H9 (cell line): ENCODE data around the gene LMTK3. TPM values are rescaled to one million over a fixed set of nuclear protein-coding genes. Genes with fewer than 3 reads are reported as not detected.

Experiments used
- DNase-seq: peaks from one replicate; pipeline ENCODE4 v3.0.0-alpha.2; 2017
- H2AFZ ChIP-seq: one replicate; pipeline ENCODE4 v1.6.1; 2013; ENCODE audit warnings: mild to moderate bottlenecking, low read length, control low read depth, moderate library complexity
- H2AK5ac ChIP-seq: 2 replicates; pipeline ENCODE4 v1.6.1; 2013; ENCODE audit warnings: low read length, control low read depth, mixed read lengths; ENCODE audit not compliant: insufficient read length
- H2BK120ac ChIP-seq: one replicate; pipeline ENCODE4 v1.6.1; 2013; ENCODE audit warnings: low read depth, mild to moderate bottlenecking, low read length, control low read depth, inconsistent platforms; ENCODE audit not compliant: poor library complexity, severe bottlenecking
- H2BK12ac ChIP-seq: 2 replicates; pipeline ENCODE4 v1.6.1; 2013; ENCODE audit warnings: low read length, control low read depth, mixed read lengths, low read depth; ENCODE audit not compliant: insufficient read length
- H2BK15ac ChIP-seq: 2 replicates; pipeline ENCODE4 v1.6.1; 2013; ENCODE audit warnings: low read depth, low read length, control low read depth
- H2BK20ac ChIP-seq: one replicate; pipeline ENCODE4 v1.6.1; 2013; ENCODE audit warnings: low read depth, mild to moderate bottlenecking, low read length, control low read depth, inconsistent platforms; ENCODE audit not compliant: poor library complexity, severe bottlenecking
- H2BK5ac ChIP-seq: 2 replicates; pipeline ENCODE4 v1.6.1; 2013; ENCODE audit warnings: low read length, control low read depth, mixed read lengths; ENCODE audit not compliant: insufficient read length
- H3K14ac ChIP-seq: 2 replicates; pipeline ENCODE4 v1.6.1; 2013; ENCODE audit warnings: low read length, control low read depth; ENCODE audit not compliant: insufficient read depth
- H3K18ac ChIP-seq: 2 replicates; pipeline ENCODE4 v1.6.1; 2013; ENCODE audit warnings: low read depth, mild to moderate bottlenecking, mixed read lengths, low read length, control low read depth; ENCODE audit not compliant: insufficient read length
- H3K23ac ChIP-seq: 2 replicates; pipeline ENCODE4 v1.6.1; 2013; ENCODE audit warnings: low read length, control low read depth, mixed read lengths, low read depth; ENCODE audit not compliant: insufficient read length
- H3K23me2 ChIP-seq: 2 replicates; pipeline ENCODE4 v1.6.1; 2013; ENCODE audit warnings: low read depth, mild to moderate bottlenecking, mixed read lengths, low read length, control low read depth; ENCODE audit not compliant: insufficient read length, poor library complexity, severe bottlenecking
- H3K27ac ChIP-seq: 2 replicates; pipeline ENCODE4 v1.5.1; 2013; ENCODE audit warnings: low read length, control low read depth, mixed read lengths, low read depth; ENCODE audit not compliant: insufficient read length
- H3K27me3 ChIP-seq: 2 replicates; pipeline ENCODE4 v1.6.1; 2013; ENCODE audit warnings: low read length, control low read depth, inconsistent platforms; ENCODE audit not compliant: insufficient read depth
- H3K4ac ChIP-seq: 2 replicates; pipeline ENCODE4 v1.6.1; 2013; ENCODE audit warnings: low read depth, mild to moderate bottlenecking, control low read depth, inconsistent platforms, low read length, moderate library complexity
- H3K4me1 ChIP-seq: 2 replicates; pipeline ENCODE4 v1.6.1; 2013; ENCODE audit warnings: low read length, control low read depth, inconsistent platforms; ENCODE audit not compliant: insufficient read depth
- H3K4me2 ChIP-seq: 2 replicates; pipeline ENCODE4 v1.6.1; 2013; ENCODE audit warnings: low read length, control low read depth, mixed read lengths; ENCODE audit not compliant: insufficient read length, insufficient read depth
- H3K56ac ChIP-seq: 2 replicates; pipeline ENCODE4 v1.6.1; 2013; ENCODE audit warnings: low read depth, mild to moderate bottlenecking, mixed read lengths, low read length, control low read depth; ENCODE audit not compliant: insufficient read length
- H3K79me1 ChIP-seq: 2 replicates; pipeline ENCODE4 v1.6.1; 2013; ENCODE audit warnings: low read depth, mild to moderate bottlenecking, moderate library complexity, low read length, control low read depth, inconsistent platforms; ENCODE audit not compliant: insufficient read depth, poor library complexity, severe bottlenecking
- H3K79me2 ChIP-seq: 2 replicates; pipeline ENCODE4 v1.6.1; 2013; ENCODE audit warnings: low read length, control low read depth, inconsistent platforms; ENCODE audit not compliant: insufficient read depth
- H3K9ac ChIP-seq: 2 replicates; pipeline ENCODE4 v1.6.1; 2013; ENCODE audit warnings: low read length, control low read depth, mixed read lengths; ENCODE audit not compliant: insufficient read length; ENCODE audit errors: extremely low read depth
- H3K9me3 ChIP-seq: one replicate; pipeline ENCODE4 v1.6.1; 2013; ENCODE audit warnings: low read depth, low read length, inconsistent platforms; ENCODE audit not compliant: control insufficient read depth
- H3T11ph ChIP-seq: one replicate; pipeline ENCODE4 v1.6.1; 2013; ENCODE audit warnings: mild to moderate bottlenecking, low read length, control low read depth, inconsistent platforms
- H4K20me1 ChIP-seq: one replicate; pipeline ENCODE4 v1.6.1; 2013; ENCODE audit not compliant: control insufficient read depth, insufficient read length, insufficient read depth
- H4K5ac ChIP-seq: 2 replicates; pipeline ENCODE4 v1.6.1; 2013; ENCODE audit warnings: low read depth, mild to moderate bottlenecking, mixed read lengths, low read length, control low read depth; ENCODE audit not compliant: insufficient read length
- H4K8ac ChIP-seq: replicated peaks from 2 replicates; pipeline ENCODE4 v1.6.1; 2013; ENCODE audit warnings: low read length, control low read depth, mixed read lengths, low read depth; ENCODE audit not compliant: insufficient read length
- H4K91ac ChIP-seq: 2 replicates; pipeline ENCODE4 v1.6.1; 2013; ENCODE audit warnings: low read depth, mild to moderate bottlenecking, moderate library complexity, mixed read lengths, low read length, control low read depth; ENCODE audit not compliant: insufficient read length
- H3K27ac Mint-ChIP-seq, 3 experiments: 2 replicates in 2 of 3; 3 replicates in 1 of 3; pipeline ENCODE4 v1.8.0; 2020 to 2021; ENCODE audit warnings: mixed read lengths in 3 of 3, mild to moderate bottlenecking in 1 of 3, moderate library complexity in 1 of 3
- H3K27me3 Mint-ChIP-seq: 2 replicates; pipeline ENCODE4 v1.8.0; 2021; ENCODE audit warnings: low read depth, mild to moderate bottlenecking, moderate library complexity, mixed read lengths
- H3K36me3 Mint-ChIP-seq, 3 experiments: 2 replicates in 2 of 3; 3 replicates in 1 of 3; pipeline ENCODE4 v1.8.0; 2020 to 2021; ENCODE audit warnings: low read depth in 3 of 3, mixed read lengths in 3 of 3; ENCODE audit not compliant: insufficient read depth in 1 of 3
- H3K4me1 Mint-ChIP-seq, 2 experiments: 2 replicates each; pipeline ENCODE4 v1.8.0; 2020; ENCODE audit warnings: mixed read lengths in 2 of 2
- H3K4me3 Mint-ChIP-seq, 2 experiments: 2 replicates in 1 of 2; 3 replicates in 1 of 2; pipeline ENCODE4 v1.8.0; 2020 to 2021; ENCODE audit warnings: mild to moderate bottlenecking in 2 of 2, mixed read lengths in 2 of 2, moderate library complexity in 1 of 2
- H3K9me3 Mint-ChIP-seq, 2 experiments: 2 replicates in 1 of 2; 3 replicates in 1 of 2; pipeline ENCODE4 v1.8.0; 2020; ENCODE audit warnings: mild to moderate bottlenecking in 2 of 2, mixed read lengths in 2 of 2, moderate library complexity in 1 of 2
- WGBS: extraction: QIAGEN DNeasy Blood & Tissue Kit; methylation state at CpG from one replicate; pipeline ENCODE4 v1.1.7; 2013; ENCODE audit warnings: missing lambda C conversion rate, low lambda C conversion rate, mixed read lengths; ENCODE audit not compliant: insufficient read length; ENCODE audit errors: extremely low coverage; 5-methylcytosine and 5-hydroxymethylcytosine counted together
- total RNA-seq: library from RNA; stranded (reverse); gene quantifications from 2 replicates; pipeline ENCODE4 v1.2.1, GENCODE V29; 2021
- TF ChIP-seq, protein P1 (sequence below): fragments of 200-600 bp; sonication (generic); conservative IDR thresholded peaks from 3 replicates; pipeline ENCODE4 v1.8.0; 2021; ENCODE audit warnings: antibody characterized with exemption, mild to moderate bottlenecking

Gene LMTK3
- total RNA-seq, 1 experiment from 2014 or later, result 14.4 TPM

DNA sequence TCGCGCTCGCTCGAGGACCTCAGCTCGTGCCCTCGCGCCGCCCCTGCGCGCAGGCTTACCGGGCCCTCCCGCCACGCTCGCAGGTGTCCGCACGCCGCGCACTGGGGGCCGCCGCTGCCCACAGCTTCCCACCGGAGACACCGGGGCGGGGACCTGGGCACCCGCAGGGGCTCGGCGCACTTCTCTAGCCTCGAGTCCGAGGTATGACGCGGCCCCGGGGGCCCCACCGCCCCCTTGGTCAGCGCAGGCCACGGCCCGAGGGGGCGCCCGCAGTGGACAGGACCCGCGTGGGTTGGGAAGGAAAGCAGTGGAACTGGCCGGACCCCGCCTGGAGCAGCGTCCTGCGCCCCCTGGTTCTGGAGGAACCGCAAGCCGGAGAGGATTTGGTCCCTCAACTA is 67.9 kb downstream of the LMTK3 start:
- Histone ChIP-seq H3K56ac (no peak overlapping the region), H2BK15ac (no peak overlapping the region), H2BK120ac (no peak overlapping the region), H3K27me3 (no peaks in the 10 kb centered on the region), H3K79me1 (peaks cover 3% of the 10 kb centered on the region), H3K4me1 (peaks cover 2% of the 10 kb centered on the region; the same call in 1 of the 2 replicates), H4K5ac (no peak overlapping the region), H4K20me1 (no peaks in the 10 kb centered on the region), H2AK5ac (no peak overlapping the region), H3K23me2 (peaks cover 8% of the 10 kb centered on the region), H2BK12ac (no peak overlapping the region), H3K9ac (no peak overlapping the region), H4K8ac (no peak overlapping the region), H3K27ac (no peak overlapping the region), H4K91ac (no peak overlapping the region), H3K4me2 (no peak overlapping the region), H3K4ac (no peak overlapping the region), H3K14ac (no peak overlapping the region), H3K18ac (no peak overlapping the region), H3K9me3 (no peaks in the 10 kb centered on the region), H2BK20ac (no peak overlapping the region), H3K79me2 (0 out of 2 replicates have a peak, but pooled peaks cover 2% of the 10 kb centered on the region), H2BK5ac (no peak overlapping the region), H2AFZ (no peak overlapping the region), H3T11ph (no peak overlapping the region), H3K23ac (no peak overlapping the region)
- no peaks in the 10 kb centered on the region; a peak in 1 of 5 replicates for H3K9me3 Mint-ChIP-seq
- H3K27me3 Mint-ChIP-seq, result no peaks in the 10 kb centered on the region
- peaks cover 20 to 34% (median 22%) of the 10 kb centered on the region in 3 experiments for H3K36me3 Mint-ChIP-seq
- no peak overlapping the region for H3K27ac Mint-ChIP-seq
- DNase-seq, result no peak
- WGBS, result no CpG with 5 or more reads among the region's 45 CpGs
- TF ChIP-seq, protein P1, sequence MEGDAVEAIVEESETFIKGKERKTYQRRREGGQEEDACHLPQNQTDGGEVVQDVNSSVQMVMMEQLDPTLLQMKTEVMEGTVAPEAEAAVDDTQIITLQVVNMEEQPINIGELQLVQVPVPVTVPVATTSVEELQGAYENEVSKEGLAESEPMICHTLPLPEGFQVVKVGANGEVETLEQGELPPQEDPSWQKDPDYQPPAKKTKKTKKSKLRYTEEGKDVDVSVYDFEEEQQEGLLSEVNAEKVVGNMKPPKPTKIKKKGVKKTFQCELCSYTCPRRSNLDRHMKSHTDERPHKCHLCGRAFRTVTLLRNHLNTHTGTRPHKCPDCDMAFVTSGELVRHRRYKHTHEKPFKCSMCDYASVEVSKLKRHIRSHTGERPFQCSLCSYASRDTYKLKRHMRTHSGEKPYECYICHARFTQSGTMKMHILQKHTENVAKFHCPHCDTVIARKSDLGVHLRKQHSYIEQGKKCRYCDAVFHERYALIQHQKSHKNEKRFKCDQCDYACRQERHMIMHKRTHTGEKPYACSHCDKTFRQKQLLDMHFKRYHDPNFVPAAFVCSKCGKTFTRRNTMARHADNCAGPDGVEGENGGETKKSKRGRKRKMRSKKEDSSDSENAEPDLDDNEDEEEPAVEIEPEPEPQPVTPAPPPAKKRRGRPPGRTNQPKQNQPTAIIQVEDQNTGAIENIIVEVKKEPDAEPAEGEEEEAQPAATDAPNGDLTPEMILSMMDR, result no peak
- H3K4me3 Mint-ChIP-seq, result no peak overlapping the region
- peaks cover 13 to 17% of the 10 kb centered on the region in 2 experiments for H3K4me1 Mint-ChIP-seq
